Lung (tissue), 12 donors: ENCODE measurements around the gene GAST. TPM values are rescaled to one million over a fixed set of nuclear protein-coding genes. Genes with fewer than 3 reads are reported as not detected.

Experiments used
- ATAC-seq: fragments of 200-7000 bp; cut with Tn5 transposase; one replicate; pipeline ENCODE4 v1.9.1; 2020; ENCODE audit warnings: moderate number of reproducible peaks; ENCODE audit not compliant: insufficient read depth, low FRiP score
- DNase-seq, 3 donors: peaks; one replicate each; pipeline ENCODE4 v3.0.0-alpha.2; 2013 to 2017
- H3K27ac ChIP-seq, 2 donors: one replicate each; pipeline ENCODE4 v1.5.1; 2013; ENCODE audit warnings: mild to moderate bottlenecking in 2 of 2, moderate library complexity in 2 of 2, control low read depth in 1 of 2, inconsistent platforms in 1 of 2, low read depth in 1 of 2, low read length in 1 of 2
- H3K27me3 ChIP-seq, 3 donors: one replicate each; pipeline ENCODE4 v1.5.1; 2013; ENCODE audit warnings: low read length in 2 of 3; ENCODE audit not compliant: control insufficient read depth in 3 of 3, insufficient read depth in 3 of 3
- H3K36me3 ChIP-seq, 4 donors: one replicate each; pipeline ENCODE4 v1.5.1; 2013; ENCODE audit warnings: low read length in 4 of 4, mild to moderate bottlenecking in 1 of 4, moderate library complexity in 1 of 4; ENCODE audit not compliant: control insufficient read depth in 4 of 4, insufficient read depth in 4 of 4
- H3K4me1 ChIP-seq, 5 donors: one replicate each; pipeline ENCODE4 v1.5.1; 2013; ENCODE audit warnings: low read length in 5 of 5, mild to moderate bottlenecking in 2 of 5, moderate library complexity in 1 of 5; ENCODE audit not compliant: control insufficient read depth in 5 of 5, insufficient read depth in 5 of 5
- H3K4me3 ChIP-seq: one replicate; pipeline ENCODE4 v1.5.1; 2013; ENCODE audit warnings: mild to moderate bottlenecking, control low read depth, moderate library complexity
- H3K9ac ChIP-seq, 2 donors: one replicate each; pipeline ENCODE4 v1.5.1; 2013; ENCODE audit warnings: low read length in 2 of 2, control low read depth in 1 of 2; ENCODE audit not compliant: insufficient read depth in 1 of 2
- H3K9me3 ChIP-seq, 4 donors: one replicate each; pipeline ENCODE4 v1.5.1; 2013; ENCODE audit warnings: low read length in 3 of 4, mild to moderate bottlenecking in 1 of 4, moderate library complexity in 1 of 4; ENCODE audit not compliant: control insufficient read depth in 4 of 4, insufficient read depth in 3 of 4
- WGBS, 2 donors: extraction: QIAGEN DNeasy Blood & Tissue Kit; methylation state at CpG; one replicate each; pipeline ENCODE4 v1.1.7; 2013; 5-methylcytosine and 5-hydroxymethylcytosine counted together
- polyA plus RNA-seq, 2 donors: library from polyadenylated mRNA; stranded (reverse); fragments of 200-250 nt; gene quantifications; one replicate each; pipeline ENCODE4 v1.2.1, GENCODE V29; 2013
- total RNA-seq, 2 donors: library from RNA; depleted of rRNA in 1 of 2; stranded (reverse); fragments of >200 nt in 1 of 2; gene quantifications; one replicate each; pipeline ENCODE4 v1.2.1, GENCODE V29; 2014 to 2021
- TF ChIP-seq, protein P1 (sequence below): IDR thresholded peaks from 2 replicates; pipeline ENCODE4 v1.5.1; 2012; ENCODE audit warnings: mild to moderate bottlenecking; ENCODE audit errors: control extremely low read depth, extremely low read depth
- donor health status: control.
- donor health status: control.
- donor health status: Bipolar disorder and iron deficiency.
- donor health status: healthy.
- donor health status: DM: yes; HTN: yes; CAD: no.

GAST gene
- total and polyA plus RNA-seq, 4 donors, result not detected

GRCh38 chr17:41728056-41728455, 15.9 kb downstream of the GAST start:
- Histone ChIP-seq H3K27ac (no peak overlapping the region), H3K4me3 (no peak overlapping the region), H3K36me3 (no peaks in the 10 kb centered on the region), H3K9ac (no peak overlapping the region), H3K27me3 (peaks cover 0 to 27% (median 15%) of the 10 kb centered on the region in 3 donors), H3K4me1 (no peaks in the 10 kb centered on the region), H3K9me3 (no peaks in the 10 kb centered on the region)
- 75 to 80% methylated on average over 12 of the region's 12 CpGs for WGBS, 2 donors
- TF ChIP-seq, protein P1, sequence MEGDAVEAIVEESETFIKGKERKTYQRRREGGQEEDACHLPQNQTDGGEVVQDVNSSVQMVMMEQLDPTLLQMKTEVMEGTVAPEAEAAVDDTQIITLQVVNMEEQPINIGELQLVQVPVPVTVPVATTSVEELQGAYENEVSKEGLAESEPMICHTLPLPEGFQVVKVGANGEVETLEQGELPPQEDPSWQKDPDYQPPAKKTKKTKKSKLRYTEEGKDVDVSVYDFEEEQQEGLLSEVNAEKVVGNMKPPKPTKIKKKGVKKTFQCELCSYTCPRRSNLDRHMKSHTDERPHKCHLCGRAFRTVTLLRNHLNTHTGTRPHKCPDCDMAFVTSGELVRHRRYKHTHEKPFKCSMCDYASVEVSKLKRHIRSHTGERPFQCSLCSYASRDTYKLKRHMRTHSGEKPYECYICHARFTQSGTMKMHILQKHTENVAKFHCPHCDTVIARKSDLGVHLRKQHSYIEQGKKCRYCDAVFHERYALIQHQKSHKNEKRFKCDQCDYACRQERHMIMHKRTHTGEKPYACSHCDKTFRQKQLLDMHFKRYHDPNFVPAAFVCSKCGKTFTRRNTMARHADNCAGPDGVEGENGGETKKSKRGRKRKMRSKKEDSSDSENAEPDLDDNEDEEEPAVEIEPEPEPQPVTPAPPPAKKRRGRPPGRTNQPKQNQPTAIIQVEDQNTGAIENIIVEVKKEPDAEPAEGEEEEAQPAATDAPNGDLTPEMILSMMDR, result no peak
- DNase-seq, result no peak
- no peak for ATAC-seq

GRCh38 chr17:41730479-41730878, 18.3 kb downstream of the GAST start:
- Histone ChIP-seq H3K9ac (no peak overlapping the region), H3K9me3 (no peaks in the 10 kb centered on the region), H3K4me1 (peaks cover 0 to 12% (median 5%) of the 10 kb centered on the region in 5 donors), H3K27me3 (peaks cover 0 to 45% (median 32%) of the 10 kb centered on the region in 3 donors), H3K27ac (no peak overlapping the region), H3K4me3 (no peak overlapping the region), H3K36me3 (no peaks in the 10 kb centered on the region)
- TF ChIP-seq, protein P1, result no peak
- 45 to 56% methylated on average over 4 of the region's 4 CpGs for WGBS, 2 donors
- DNase-seq (no peak), ATAC-seq (no peak)

DNA sequence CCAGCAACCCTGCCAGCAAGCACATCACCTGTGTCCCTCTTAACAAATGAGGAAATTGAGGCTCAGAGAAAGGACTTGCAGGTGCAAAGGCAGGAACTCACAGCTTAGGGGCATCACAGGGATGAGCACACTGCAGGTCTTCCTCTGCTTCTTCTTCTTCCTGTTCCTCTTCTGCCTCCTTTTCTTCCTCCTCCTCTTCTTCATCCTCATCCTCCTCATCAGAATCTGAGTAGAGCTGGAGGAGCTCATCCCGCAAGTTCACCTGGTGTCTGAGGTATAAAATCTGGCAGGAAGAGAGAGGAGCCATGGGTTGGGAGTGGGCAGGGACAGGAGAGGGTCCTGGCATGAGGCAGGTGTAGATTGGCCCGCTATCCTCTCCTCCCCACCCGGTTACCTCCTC, 19.7 kb downstream of the GAST start:
- no peak for ATAC-seq
- Histone ChIP-seq H3K36me3 (no peaks in the 10 kb centered on the region), H3K9ac (no peak overlapping the region), H3K4me3 (no peak overlapping the region), H3K9me3 (no peaks in the 10 kb centered on the region), H3K27me3 (peaks cover 0 to 58% (median 43%) of the 10 kb centered on the region in 3 donors), H3K4me1 (peaks cover 0 to 12% (median 5%) of the 10 kb centered on the region in 5 donors), H3K27ac (no peak overlapping the region)
- 53 to 55% methylated on average over 3 of the region's 3 CpGs for WGBS, 2 donors
- TF ChIP-seq, protein P1, result no peak
- DNase-seq, result no peak
